IMR-90 (cell line): ENCODE results near the gene UBXN6. TPM values are rescaled to one million over a fixed set of nuclear protein-coding genes. Genes with fewer than 3 reads are reported as not detected.
A peak's percentile ranks its signal among the peaks of the same experiment; 100 is the strongest.

ENCODE experiments used
- ATAC-seq: fragments of 200-7000 bp; cut with Tn5 transposase; 2 replicates; pipeline ENCODE4 v1.9.1; 2020; ENCODE audit warnings: low read depth, mild to moderate bottlenecking, moderate library complexity
- BruUV-seq: library from RNA; stranded (reverse); fragments of 400-500 nt; replicated peaks from 2 replicates; lab custom pipeline; 2021; lab: Mats Ljungman, UMichigan
- CTCF ChIA-PET: fragments of 300-600 bp; formaldehyde crosslinking; extraction: SDS; loops from one replicate; lab custom pipeline; 2021; ENCODE audit warnings: antibody characterized with exemption; lab: Yijun Ruan, JAX
- POLR2A ChIA-PET: fragments of 300-600 bp; sonication (Branson Sonifier 250); formaldehyde crosslinking; loops from one replicate; lab custom pipeline; 2022; ENCODE audit warnings: antibody characterized with exemption; ENCODE audit not compliant: unreplicated experiment; lab: Charles Lee
- DNase-seq: peaks from one replicate; pipeline ENCODE4 v3.0.0; 2013
- H2AFZ ChIP-seq: replicated peaks from 2 replicates; pipeline ENCODE3; 2013; ENCODE audit warnings: low read length, mild to moderate bottlenecking; ENCODE audit not compliant: poor library complexity
- H2AK5ac ChIP-seq: 2 replicates; pipeline ENCODE4 v1.6.1; 2013; ENCODE audit warnings: low read depth, low read length, inconsistent platforms
- H2AK9ac ChIP-seq: replicated peaks from 2 replicates; pipeline ENCODE3; 2013; ENCODE audit warnings: mild to moderate bottlenecking, low read depth, low read length, moderate library complexity; ENCODE audit not compliant: poor library complexity
- H2BK120ac ChIP-seq: 2 replicates; pipeline ENCODE4 v1.6.1; 2013; ENCODE audit warnings: low read depth, low read length, inconsistent platforms
- H2BK15ac ChIP-seq: 3 replicates; pipeline ENCODE4 v1.6.1; 2013; ENCODE audit warnings: low read depth, low read length, inconsistent platforms
- H2BK20ac ChIP-seq: 2 replicates; pipeline ENCODE4 v1.6.1; 2013; ENCODE audit warnings: low read depth, mild to moderate bottlenecking, inconsistent platforms, low read length, moderate library complexity
- H2BK5ac ChIP-seq: 2 replicates; pipeline ENCODE4 v1.6.1; 2013; ENCODE audit warnings: mild to moderate bottlenecking, low read depth, low read length, inconsistent platforms; ENCODE audit not compliant: poor library complexity, severe bottlenecking
- H3K14ac ChIP-seq: replicated peaks from 2 replicates; pipeline ENCODE4 v1.6.1; 2013; ENCODE audit warnings: low read depth, low read length, inconsistent platforms
- H3K18ac ChIP-seq: 2 replicates; pipeline ENCODE4 v1.6.1; 2013; ENCODE audit warnings: low read depth, low read length, control low read depth
- H3K23ac ChIP-seq: 2 replicates; pipeline ENCODE4 v1.6.1; 2013; ENCODE audit warnings: low read depth, low read length, inconsistent platforms
- H3K27ac ChIP-seq: 2 replicates; pipeline ENCODE4 v1.5.1; 2013; ENCODE audit warnings: mild to moderate bottlenecking, control low read depth, low read length; ENCODE audit not compliant: insufficient read depth
- H3K27me3 ChIP-seq: 2 replicates; pipeline ENCODE4 v1.6.1; 2013; ENCODE audit warnings: low read length; ENCODE audit not compliant: control insufficient read depth, insufficient read depth
- H3K36me3 ChIP-seq: 2 replicates; pipeline ENCODE4 v1.6.1; 2013; ENCODE audit warnings: low read length, mixed read lengths; ENCODE audit not compliant: control insufficient read depth, insufficient read depth
- H3K4ac ChIP-seq: 2 replicates; pipeline ENCODE4 v1.6.1; 2013; ENCODE audit warnings: low read depth, low read length, inconsistent platforms
- H3K4me1 ChIP-seq: 2 replicates; pipeline ENCODE4 v1.6.1; 2013; ENCODE audit warnings: low read length, mixed read lengths; ENCODE audit not compliant: control insufficient read depth, insufficient read depth
- H3K4me2 ChIP-seq: 2 replicates; pipeline ENCODE4 v1.6.1; 2013; ENCODE audit warnings: low read depth, mild to moderate bottlenecking, control low read depth, low read length, moderate library complexity
- H3K4me3 ChIP-seq: 2 replicates; pipeline ENCODE4 v1.5.1; 2013; ENCODE audit warnings: low read depth, mild to moderate bottlenecking, control low read depth, low read length, moderate library complexity; ENCODE audit not compliant: insufficient read depth
- H3K56ac ChIP-seq: 2 replicates; pipeline ENCODE4 v1.6.1; 2013; ENCODE audit warnings: low read length, inconsistent platforms; ENCODE audit not compliant: insufficient read depth; ENCODE audit errors: extremely low read depth
- H3K79me1 ChIP-seq, 2 experiments: 2 replicates each; pipeline ENCODE4 v1.6.1; 2013; ENCODE audit warnings: low read length in 2 of 2, inconsistent platforms in 1 of 2, low read depth in 1 of 2
- H3K9ac ChIP-seq: 2 replicates; pipeline ENCODE4 v1.6.1; 2013; ENCODE audit warnings: low read depth, low read length, control low read depth
- H3K9me1 ChIP-seq: 2 replicates; pipeline ENCODE4 v1.6.1; 2013; ENCODE audit warnings: low read length, inconsistent platforms; ENCODE audit not compliant: insufficient read depth
- H3K9me3 ChIP-seq: 2 replicates; pipeline ENCODE4 v1.6.1; 2013; ENCODE audit warnings: low read length; ENCODE audit not compliant: control insufficient read depth, insufficient read depth
- H4K20me1 ChIP-seq: 2 replicates; pipeline ENCODE4 v1.6.1; 2013; ENCODE audit warnings: low read length, inconsistent platforms; ENCODE audit not compliant: insufficient read depth
- H4K5ac ChIP-seq: 2 replicates; pipeline ENCODE4 v1.6.1; 2013; ENCODE audit warnings: mild to moderate bottlenecking, low read depth, low read length, control low read depth
- H4K8ac ChIP-seq, 2 experiments: 2 replicates each; pipeline ENCODE4 v1.6.1; 2013; ENCODE audit warnings: low read depth in 2 of 2, low read length in 2 of 2, control low read depth in 1 of 2, inconsistent platforms in 1 of 2
- H4K91ac ChIP-seq: 2 replicates; pipeline ENCODE4 v1.6.1; 2013; ENCODE audit warnings: low read depth, low read length, inconsistent platforms; ENCODE audit not compliant: insufficient read depth
- BHLHE40 ChIP-seq: fragments of 150-350 bp; IDR thresholded peaks from 2 replicates; pipeline ENCODE4 v1.6.1; 2016; ENCODE audit warnings: mild to moderate bottlenecking, low read depth, low read length
- CEBPB ChIP-seq: IDR thresholded peaks from 2 replicates; pipeline ENCODE4 v1.6.1; 2012; ENCODE audit warnings: low read depth, low read length, improper control_type of control experiment
- CHD1 ChIP-seq: IDR thresholded peaks from 2 replicates; pipeline ENCODE4 v1.6.1; 2012; ENCODE audit warnings: low read depth, low read length, improper control_type of control experiment
- FOS ChIP-seq: fragments of 150-350 bp; IDR thresholded peaks from 2 replicates; pipeline ENCODE4 v1.6.1; 2016; ENCODE audit warnings: low read depth, low read length
- MAFK ChIP-seq: IDR thresholded peaks from 2 replicates; pipeline ENCODE4 v1.6.1; 2012; ENCODE audit warnings: low read depth, low read length, improper control_type of control experiment
- MXI1 ChIP-seq: IDR thresholded peaks from 2 replicates; pipeline ENCODE4 v1.6.1; 2012; ENCODE audit warnings: low read depth, mild to moderate bottlenecking, low read length, moderate library complexity, borderline replicate concordance
- NFE2L2 ChIP-seq: fragments of 150-350 bp; IDR thresholded peaks from 2 replicates; pipeline ENCODE4 v1.6.1; 2016; ENCODE audit warnings: low read depth, mild to moderate bottlenecking, low read length
- POLR2A ChIP-seq: IDR thresholded peaks from 2 replicates; pipeline ENCODE4 v1.6.1; 2012; ENCODE audit warnings: mild to moderate bottlenecking, low read depth, low read length
- RAD21 ChIP-seq: IDR thresholded peaks from 2 replicates; pipeline ENCODE4 v1.6.1; 2012; ENCODE audit warnings: low read length, improper control_type of control experiment
- RCOR1 ChIP-seq: IDR thresholded peaks from 2 replicates; pipeline ENCODE4 v1.6.1; 2012; ENCODE audit warnings: mild to moderate bottlenecking, low read length, improper control_type of control experiment; ENCODE audit not compliant: insufficient replicate concordance
- RFX5 ChIP-seq: IDR thresholded peaks from 2 replicates; pipeline ENCODE4 v1.8.0; 2012; ENCODE audit warnings: low read depth, mild to moderate bottlenecking, low read length, moderate library complexity
- SMC3 ChIP-seq: fragments of 150-350 bp; IDR thresholded peaks from 2 replicates; pipeline ENCODE4 v1.6.1; 2016; ENCODE audit warnings: low read depth, mild to moderate bottlenecking, antibody characterized with exemption, low read length, moderate library complexity
- WGBS, 2 experiments: methylation state at CpG; one replicate each; pipeline versions ENCODE4 v1.1.5 to v1.1.7; 2013; ENCODE audit warnings: missing lambda C conversion rate in 2 of 2; ENCODE audit not compliant: insufficient read length in 1 of 2; ENCODE audit errors: extremely low coverage in 2 of 2; 5-methylcytosine and 5-hydroxymethylcytosine counted together
- dilution Hi-C: fragments of 300-500 bp; cut with HindIII; formaldehyde crosslinking; loops from one replicate; pipeline ENCODE4 v1.14.3; 2018; ENCODE audit warnings: low sequenced_read_pairs; ENCODE audit not compliant: unreplicated experiment
- in situ Hi-C: fragments of 300-500 bp; cut with MboI; formaldehyde crosslinking; loops from 3 replicates; pipeline ENCODE4 v1.14.3; 2019; ENCODE audit warnings: low sequenced_read_pairs, inconsistent platforms, mixed read lengths
- intact Hi-C: fragments of 100-400 bp; cut with micrococcal nuclease; formaldehyde crosslinking; loops from 2 replicates; pipeline ENCODE4 v1.10.0; 2022
- polyA plus RNA-seq, 3 experiments: library from polyadenylated mRNA; depleted of rRNA; stranded (reverse); fragments of >200 nt; gene quantifications; 2 replicates each; pipeline ENCODE4 v1.2.3, GENCODE V29; 2012; ENCODE audit warnings: low replicate concordance in 1 of 3
- total RNA-seq: library from RNA; depleted of rRNA; stranded (reverse); fragments of >200 nt; gene quantifications from 2 replicates; pipeline ENCODE4 v1.2.3, GENCODE V29; 2012
- TF ChIP-seq, protein P1 (sequence below): fragments of 150-350 bp; IDR thresholded peaks from 2 replicates; pipeline ENCODE4 v1.6.1; 2016; ENCODE audit warnings: low read depth, mild to moderate bottlenecking, low read length, moderate library complexity, borderline replicate concordance
- TF ChIP-seq, protein P2 (sequence below): conservative IDR thresholded peaks from 2 replicates; pipeline ENCODE4 v1.5.1; 2012; ENCODE audit warnings: mild to moderate bottlenecking, low read depth, low read length, improper control_type of control experiment
- TF ChIP-seq, protein P3 (sequence below): fragments of 150-350 bp; IDR thresholded peaks from 2 replicates; pipeline ENCODE4 v1.6.1; 2017; ENCODE audit warnings: mild to moderate bottlenecking, antibody characterized with exemption, low read length, low read depth

Gene UBXN6
- total and polyA plus RNA-seq, 2 of the 4 experiments (the other 2 are of a cell fraction) = 84.2 to 86.5 TPM

DNA sequence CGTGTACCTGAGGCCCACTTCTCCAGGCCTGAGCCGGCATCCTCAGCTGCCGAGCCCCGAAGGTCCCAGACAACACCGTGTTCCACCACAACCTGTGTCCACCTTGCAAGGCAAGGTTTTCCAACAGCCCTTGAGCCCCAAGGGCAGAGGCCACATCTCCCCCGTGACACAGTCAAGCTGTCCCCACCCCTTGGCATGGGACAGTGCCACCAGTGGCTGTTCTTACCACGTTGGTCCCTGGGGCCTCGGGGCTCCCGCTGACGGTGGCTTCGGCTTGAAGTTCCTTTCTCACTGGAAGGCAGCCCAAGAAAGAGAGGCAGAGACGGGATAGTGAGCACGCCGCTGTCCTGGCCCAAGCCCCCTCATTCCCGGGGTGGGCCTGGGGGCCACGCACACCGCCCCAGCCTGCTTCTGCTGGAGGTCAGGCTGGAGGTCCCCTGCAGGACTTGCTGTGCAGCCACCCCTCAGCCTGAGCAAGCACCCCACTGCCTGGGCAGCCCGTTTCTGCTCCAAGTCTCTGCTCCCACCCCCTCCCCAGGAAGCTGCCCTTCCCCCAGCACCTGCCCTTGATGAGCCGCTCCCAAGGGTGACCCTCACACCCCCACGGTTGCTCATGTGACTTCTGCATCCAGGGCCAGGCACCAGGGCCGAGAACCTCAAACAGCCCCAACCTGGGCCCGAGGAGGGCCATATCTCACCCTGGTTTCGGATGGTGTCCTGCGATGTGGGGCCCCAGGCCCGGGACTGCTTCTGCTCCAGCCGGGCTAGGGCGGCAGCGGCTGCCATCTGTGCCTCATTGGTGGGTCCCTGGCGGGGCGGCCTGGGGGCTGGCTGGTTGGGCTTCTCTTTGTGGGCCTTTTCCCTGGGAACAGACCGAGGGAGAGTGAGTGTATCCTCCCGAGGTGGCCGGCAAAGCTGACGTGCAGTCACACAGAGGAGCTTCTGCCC is 4.1 kb downstream of the UBXN6 start:
- Histone ChIP-seq H2AFZ (no peak overlapping the region), H2BK15ac (no peak overlapping the region), H2BK5ac (no peak overlapping the region), H3K27me3 (no peaks in the 10 kb centered on the region), H3K9me3 (no peaks in the 10 kb centered on the region), H3K36me3 (peaks cover 44% of the 10 kb centered on the region), H3K27ac (no peak overlapping the region), H3K18ac (no peak overlapping the region), H2BK120ac (no peak overlapping the region), H4K20me1 (peaks cover 21% of the 10 kb centered on the region), H3K79me1 (peaks cover 15 to 72% of the 10 kb centered on the region in 2 experiments), H4K8ac (no peak overlapping the region), H2BK20ac (no peak overlapping the region), H4K5ac (no peak overlapping the region), H3K4ac (no peak overlapping the region), H3K9me1 (peaks cover 17% of the 10 kb centered on the region), H3K4me2 (no peak overlapping the region), H3K14ac (no peak overlapping the region), H2AK9ac (peak overlapping the region; percentile 53), H3K4me1 (peaks cover 12% of the 10 kb centered on the region), H3K4me3 (no peak overlapping the region), H4K91ac (no peak overlapping the region), H3K23ac (no peak overlapping the region), H2AK5ac (no peak overlapping the region), H3K9ac (no peak overlapping the region), H3K56ac (no peak overlapping the region)
- no TSS peak for BruUV-seq
- POLR2A ChIA-PET = no interaction called here
- in situ Hi-C loops = no loop called here
- 83% methylated on average over 17 of the region's 34 CpGs; no CpG with 5 or more reads in 1 of the 2 experiments for WGBS, 2 experiments
- intact Hi-C loops = no loop called here
- CTCF ChIA-PET = no interaction called here
- dilution Hi-C loops = no loop called here
- DNase-seq = no peak
- ATAC-seq = no peak
- TF ChIP-seq SMC3 (no peak), CEBPB (no peak), FOS (no peak), BHLHE40 (no peak), RFX5 (no peak), MAFK (no peak), MXI1 (no peak), CHD1 (no peak), NFE2L2 (no peak), RAD21 (no peak), POLR2A (no peak), RCOR1 (no peak)
- TF ChIP-seq, protein P1, sequence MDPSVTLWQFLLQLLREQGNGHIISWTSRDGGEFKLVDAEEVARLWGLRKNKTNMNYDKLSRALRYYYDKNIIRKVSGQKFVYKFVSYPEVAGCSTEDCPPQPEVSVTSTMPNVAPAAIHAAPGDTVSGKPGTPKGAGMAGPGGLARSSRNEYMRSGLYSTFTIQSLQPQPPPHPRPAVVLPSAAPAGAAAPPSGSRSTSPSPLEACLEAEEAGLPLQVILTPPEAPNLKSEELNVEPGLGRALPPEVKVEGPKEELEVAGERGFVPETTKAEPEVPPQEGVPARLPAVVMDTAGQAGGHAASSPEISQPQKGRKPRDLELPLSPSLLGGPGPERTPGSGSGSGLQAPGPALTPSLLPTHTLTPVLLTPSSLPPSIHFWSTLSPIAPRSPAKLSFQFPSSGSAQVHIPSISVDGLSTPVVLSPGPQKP = no peak
- TF ChIP-seq, protein P2, sequence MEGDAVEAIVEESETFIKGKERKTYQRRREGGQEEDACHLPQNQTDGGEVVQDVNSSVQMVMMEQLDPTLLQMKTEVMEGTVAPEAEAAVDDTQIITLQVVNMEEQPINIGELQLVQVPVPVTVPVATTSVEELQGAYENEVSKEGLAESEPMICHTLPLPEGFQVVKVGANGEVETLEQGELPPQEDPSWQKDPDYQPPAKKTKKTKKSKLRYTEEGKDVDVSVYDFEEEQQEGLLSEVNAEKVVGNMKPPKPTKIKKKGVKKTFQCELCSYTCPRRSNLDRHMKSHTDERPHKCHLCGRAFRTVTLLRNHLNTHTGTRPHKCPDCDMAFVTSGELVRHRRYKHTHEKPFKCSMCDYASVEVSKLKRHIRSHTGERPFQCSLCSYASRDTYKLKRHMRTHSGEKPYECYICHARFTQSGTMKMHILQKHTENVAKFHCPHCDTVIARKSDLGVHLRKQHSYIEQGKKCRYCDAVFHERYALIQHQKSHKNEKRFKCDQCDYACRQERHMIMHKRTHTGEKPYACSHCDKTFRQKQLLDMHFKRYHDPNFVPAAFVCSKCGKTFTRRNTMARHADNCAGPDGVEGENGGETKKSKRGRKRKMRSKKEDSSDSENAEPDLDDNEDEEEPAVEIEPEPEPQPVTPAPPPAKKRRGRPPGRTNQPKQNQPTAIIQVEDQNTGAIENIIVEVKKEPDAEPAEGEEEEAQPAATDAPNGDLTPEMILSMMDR = no peak
- TF ChIP-seq, protein P3, sequence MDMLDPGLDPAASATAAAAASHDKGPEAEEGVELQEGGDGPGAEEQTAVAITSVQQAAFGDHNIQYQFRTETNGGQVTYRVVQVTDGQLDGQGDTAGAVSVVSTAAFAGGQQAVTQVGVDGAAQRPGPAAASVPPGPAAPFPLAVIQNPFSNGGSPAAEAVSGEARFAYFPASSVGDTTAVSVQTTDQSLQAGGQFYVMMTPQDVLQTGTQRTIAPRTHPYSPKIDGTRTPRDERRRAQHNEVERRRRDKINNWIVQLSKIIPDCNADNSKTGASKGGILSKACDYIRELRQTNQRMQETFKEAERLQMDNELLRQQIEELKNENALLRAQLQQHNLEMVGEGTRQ = no peak
